ENCODE data around the gene CLK3.

The CLK3 gene

GRCh38 chr15:74603789-74604705 is 11.6 kb upstream of the CLK3 start:
- TF ChIP-seq CTCF (IDR thresholded peaks at IDR 0.05; ENCODE audit: low read depth, low read length): no peak
- DNase-seq (ENCODE audit: extremely low read depth, low read depth): no peak

GRCh38 chr15:74604983-74605794 is 10.4 kb upstream of the CLK3 start:
- no peak for TF ChIP-seq CTCF (IDR thresholded peaks at IDR 0.05; ENCODE audit: low read depth, low read length)
- DNase-seq (ENCODE audit: extremely low read depth, low read depth): no peak

- no peak for TF ChIP-seq CTCF (IDR thresholded peaks at IDR 0.05; ENCODE audit: low read depth, low read length)
Observed at GRCh38 chr15:74605795-74606150, 9.9 kb upstream of the CLK3 start.

GRCh38 chr15:74608786-74609185 is 6.8 kb upstream of the CLK3 start:
- no peak for DNase-seq (ENCODE audit: extremely low read depth, low read depth)
- TF ChIP-seq CTCF (IDR thresholded peaks at IDR 0.05; ENCODE audit: low read depth, low read length): no peak

More at GRCh38 chr15:74605795-74606150, 9.9 kb upstream of the CLK3 start:
- DNase-seq (ENCODE audit: extremely low read depth, low read depth): no peak

- no peak for DNase-seq (ENCODE audit: extremely low read depth, low read depth)
- no peak for TF ChIP-seq CTCF (IDR thresholded peaks at IDR 0.05; ENCODE audit: low read depth, low read length)
Observed at GRCh38 chr15:74609938-74610301, 5.7 kb upstream of the CLK3 start.

- no peak for TF ChIP-seq CTCF (IDR thresholded peaks at IDR 0.05; ENCODE audit: low read depth, low read length)
- no peak for DNase-seq (ENCODE audit: extremely low read depth, low read depth)
Observed at GRCh38 chr15:74610302-74610951, 5.2 kb upstream of the CLK3 start.
